ENCODE measurements around the gene CACNA2D3. TPM values are rescaled to one million over a fixed set of nuclear protein-coding genes. Genes with fewer than 3 reads are reported as not detected.

The CACNA2D3 gene
- total RNA-seq, 2 experiments from 2014 or later, result not detected

- Histone ChIP-seq H2AFZ (ENCODE audit: low read length) (no peak overlapping the region), H3K4me3 (ENCODE audit: low read depth, low read length, poor library complexity, severe bottlenecking) (no peak overlapping the region), H4K20me1 (ENCODE audit: insufficient read depth, low read length) (no peaks in the 10 kb centered on the region), H3K36me3 (ENCODE audit: insufficient read depth, low read length) (no peaks in the 10 kb centered on the region), H3K4me2 (ENCODE audit: low read length) (no peak overlapping the region), H3K4me1 (ENCODE audit: insufficient read depth, low read length, poor library complexity, severe bottlenecking) (no peaks in the 10 kb centered on the region), H3K27ac (ENCODE audit: low read depth, low read length, poor library complexity, severe bottlenecking) (no peak overlapping the region), H3K9me3 (ENCODE audit: low read length) (no peaks in the 10 kb centered on the region), H3K9me2 (ENCODE audit: insufficient read depth, low read length) (no peaks in the 10 kb centered on the region), H3K79me2 (ENCODE audit: insufficient read depth, low read depth, low read length) (no peaks in the 10 kb centered on the region)
- no peak for TF ChIP-seq EZH2phosphoT487 (IDR thresholded peaks at IDR 0.05; ENCODE audit: borderline replicate concordance, low read depth, low read length)
- TF ChIP-seq, protein P1, sequence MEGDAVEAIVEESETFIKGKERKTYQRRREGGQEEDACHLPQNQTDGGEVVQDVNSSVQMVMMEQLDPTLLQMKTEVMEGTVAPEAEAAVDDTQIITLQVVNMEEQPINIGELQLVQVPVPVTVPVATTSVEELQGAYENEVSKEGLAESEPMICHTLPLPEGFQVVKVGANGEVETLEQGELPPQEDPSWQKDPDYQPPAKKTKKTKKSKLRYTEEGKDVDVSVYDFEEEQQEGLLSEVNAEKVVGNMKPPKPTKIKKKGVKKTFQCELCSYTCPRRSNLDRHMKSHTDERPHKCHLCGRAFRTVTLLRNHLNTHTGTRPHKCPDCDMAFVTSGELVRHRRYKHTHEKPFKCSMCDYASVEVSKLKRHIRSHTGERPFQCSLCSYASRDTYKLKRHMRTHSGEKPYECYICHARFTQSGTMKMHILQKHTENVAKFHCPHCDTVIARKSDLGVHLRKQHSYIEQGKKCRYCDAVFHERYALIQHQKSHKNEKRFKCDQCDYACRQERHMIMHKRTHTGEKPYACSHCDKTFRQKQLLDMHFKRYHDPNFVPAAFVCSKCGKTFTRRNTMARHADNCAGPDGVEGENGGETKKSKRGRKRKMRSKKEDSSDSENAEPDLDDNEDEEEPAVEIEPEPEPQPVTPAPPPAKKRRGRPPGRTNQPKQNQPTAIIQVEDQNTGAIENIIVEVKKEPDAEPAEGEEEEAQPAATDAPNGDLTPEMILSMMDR (conservative IDR thresholded peaks at IDR 0.05; ENCODE audit: low read length), result no peak
- BruUV-seq (replicated peaks), result no TSS peak
- CTCF ChIA-PET (ENCODE audit: unreplicated experiment), result no interaction called here
- DNase-seq (ENCODE audit: low spot score), result no peak
- POLR2A ChIA-PET, result interaction anchor here (0.6 to 0.7 kb wide), 2 partner anchors 678 to 1658 kb away, joined by 3 read pairs; no protein-coding TSS in a partner anchor
- intact Hi-C loops (cut with micrococcal nuclease; ENCODE audit: unreplicated experiment), result no loop called here
Measured at GRCh38 chr3:54935869-54936268, 813.5 kb downstream of the CACNA2D3 start.

DNA sequence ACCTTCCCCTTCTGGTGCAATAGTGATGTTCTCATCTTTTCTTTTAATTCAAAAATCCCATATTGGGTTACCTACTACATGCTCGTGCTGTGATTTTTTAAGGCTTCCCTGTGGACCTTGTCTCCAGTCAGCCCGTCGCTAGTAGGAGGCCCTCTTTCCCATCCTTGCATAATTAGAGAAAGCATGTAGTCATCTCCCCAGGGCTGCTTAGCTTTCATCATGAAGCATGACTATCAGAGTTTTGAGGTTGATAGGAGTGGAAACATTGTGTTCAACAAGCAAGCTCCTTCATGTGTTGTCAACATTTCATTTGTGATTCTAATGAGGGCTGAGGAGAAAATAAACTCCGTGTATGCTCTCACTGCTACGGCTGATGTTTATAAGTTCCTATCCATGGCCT is 814.2 kb downstream of the CACNA2D3 start:
- no peak for TF ChIP-seq EZH2phosphoT487 (IDR thresholded peaks at IDR 0.05; ENCODE audit: borderline replicate concordance, low read depth, low read length)
- TF ChIP-seq, protein P1 (conservative IDR thresholded peaks at IDR 0.05; ENCODE audit: low read length), result no peak
- CTCF ChIA-PET (ENCODE audit: unreplicated experiment), result no interaction called here
- H3K4me1 ChIP-seq (ENCODE audit: insufficient read depth, low read length, poor library complexity, severe bottlenecking), result no peaks in the 10 kb centered on the region
- H3K4me3 ChIP-seq (ENCODE audit: low read depth, low read length, poor library complexity, severe bottlenecking), result no peak overlapping the region
- H3K79me2 ChIP-seq (ENCODE audit: insufficient read depth, low read depth, low read length), result no peaks in the 10 kb centered on the region
- H3K27ac ChIP-seq (ENCODE audit: low read depth, low read length, poor library complexity, severe bottlenecking), result no peak overlapping the region
- POLR2A ChIA-PET, result interaction anchor here (0.7 kb wide), 1 partner anchor 1657 kb away, joined by 3 read pairs; no protein-coding TSS in a partner anchor
- H3K36me3 ChIP-seq (ENCODE audit: insufficient read depth, low read length), result no peaks in the 10 kb centered on the region
- H3K9me3 ChIP-seq (ENCODE audit: low read length), result no peaks in the 10 kb centered on the region
- intact Hi-C loops (cut with micrococcal nuclease; ENCODE audit: unreplicated experiment), result no loop called here
- no peak for DNase-seq (ENCODE audit: low spot score)
- H2AFZ ChIP-seq (ENCODE audit: low read length), result no peak overlapping the region
- no TSS peak for BruUV-seq (replicated peaks)
- H3K4me2 ChIP-seq (ENCODE audit: low read length), result no peak overlapping the region
- no peaks in the 10 kb centered on the region for H3K9me2 ChIP-seq (ENCODE audit: insufficient read depth, low read length)
- H4K20me1 ChIP-seq (ENCODE audit: insufficient read depth, low read length), result no peaks in the 10 kb centered on the region

DNA sequence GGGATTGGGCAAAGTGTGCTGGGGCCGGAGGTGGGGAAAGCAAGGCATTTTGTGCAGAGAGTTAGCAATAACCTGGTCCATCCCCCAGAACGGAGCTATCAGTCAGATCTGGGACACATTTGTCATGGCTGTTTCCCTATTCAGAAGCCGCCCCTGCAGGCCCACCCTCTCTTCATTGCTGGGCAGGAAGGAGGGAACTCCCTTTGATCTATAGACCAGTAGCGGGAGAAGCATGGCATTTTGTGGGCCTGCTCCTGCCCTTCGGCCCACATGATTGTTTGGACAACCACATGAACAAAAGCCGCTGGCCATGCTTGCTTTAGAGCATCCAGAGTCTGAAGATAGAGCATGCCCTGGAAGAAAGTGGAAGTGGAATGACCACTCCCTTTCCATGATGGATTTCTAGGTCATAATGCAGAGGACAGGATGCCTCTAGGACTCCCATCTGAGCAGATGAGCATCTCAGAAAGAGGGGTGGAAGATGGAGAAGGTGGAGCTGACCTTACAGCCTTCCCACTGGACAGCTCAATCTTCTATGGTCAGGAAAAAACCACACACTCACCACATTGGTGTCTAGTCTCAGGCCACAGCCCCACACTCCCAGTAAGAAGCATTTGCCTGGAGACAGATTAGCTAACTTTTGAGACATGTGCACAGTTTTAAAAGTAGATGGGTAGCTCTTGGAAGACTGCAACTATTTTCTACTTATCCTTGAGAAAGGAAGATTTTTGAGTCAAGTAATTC is 817.4 kb downstream of the CACNA2D3 start:
- Histone ChIP-seq H3K27ac (ENCODE audit: low read depth, low read length, poor library complexity, severe bottlenecking) (no peak overlapping the region), H3K79me2 (ENCODE audit: insufficient read depth, low read depth, low read length) (no peaks in the 10 kb centered on the region), H4K20me1 (ENCODE audit: insufficient read depth, low read length) (no peaks in the 10 kb centered on the region), H2AFZ (ENCODE audit: low read length) (no peak overlapping the region), H3K4me1 (ENCODE audit: insufficient read depth, low read length, poor library complexity, severe bottlenecking) (no peaks in the 10 kb centered on the region), H3K9me2 (ENCODE audit: insufficient read depth, low read length) (no peaks in the 10 kb centered on the region), H3K9me3 (ENCODE audit: low read length) (no peaks in the 10 kb centered on the region), H3K36me3 (ENCODE audit: insufficient read depth, low read length) (no peaks in the 10 kb centered on the region), H3K4me3 (ENCODE audit: low read depth, low read length, poor library complexity, severe bottlenecking) (no peak overlapping the region), H3K4me2 (ENCODE audit: low read length) (no peak overlapping the region)
- intact Hi-C loops (cut with micrococcal nuclease; ENCODE audit: unreplicated experiment), result no loop called here
- ChIA-PET CTCF (ENCODE audit: unreplicated experiment) (no interaction called here), POLR2A (interaction anchor here (0.6 kb wide), 1 partner anchor 1058 kb away, joined by 4 read pairs; no protein-coding TSS in a partner anchor)
- DNase-seq (ENCODE audit: low spot score), result no peak
- BruUV-seq (replicated peaks), result no TSS peak
- no peak for TF ChIP-seq EZH2phosphoT487 (IDR thresholded peaks at IDR 0.05; ENCODE audit: borderline replicate concordance, low read depth, low read length)
- TF ChIP-seq, protein P1 (conservative IDR thresholded peaks at IDR 0.05; ENCODE audit: low read length), result no peak
